ENCODE measurements around the gene CORIN. TPM values are rescaled to one million over a fixed set of nuclear protein-coding genes. Genes with fewer than 3 reads are reported as not detected.

Gene CORIN
- total RNA-seq, 1 donor from 2014 or later = 2.6 TPM

DNA sequence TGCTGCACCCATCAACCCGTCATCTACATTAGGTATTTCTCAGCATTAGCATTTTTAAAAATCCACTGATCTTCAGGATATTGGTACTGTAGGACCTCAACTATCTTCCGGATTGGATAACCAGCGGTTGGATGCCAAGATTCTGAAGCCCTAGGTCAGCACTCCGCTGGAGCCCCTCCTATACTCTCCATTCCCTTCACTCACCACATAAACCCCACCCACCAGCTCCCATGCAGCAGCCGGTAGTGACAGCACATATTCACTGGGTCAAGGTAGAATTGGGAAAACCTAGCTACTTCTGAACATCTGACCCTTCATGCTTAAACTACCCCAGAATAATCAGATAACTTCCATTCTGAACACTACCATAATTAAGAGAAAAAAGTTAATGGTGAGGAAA lies 134.9 kb downstream of the CORIN start:
- Mint-ChIP-seq H3K4me3 (ENCODE audit: unreplicated experiment) (no peak overlapping the region), H3K9me3 (ENCODE audit: unreplicated experiment) (no peaks in the 10 kb centered on the region), H3K27ac (ENCODE audit: unreplicated experiment) (no peak overlapping the region), H3K27me3 (ENCODE audit: unreplicated experiment) (peaks cover 59% of the 10 kb centered on the region), H3K36me3 (ENCODE audit: unreplicated experiment) (no peaks in the 10 kb centered on the region), H3K4me1 (ENCODE audit: unreplicated experiment) (no peaks in the 10 kb centered on the region)
- no peak for DNase-seq (ENCODE audit: extremely low spot score, unreplicated experiment)
- no peak for TF ChIP-seq CTCF (IDR thresholded peaks at IDR 0.05)

- Mint-ChIP-seq H3K27ac (ENCODE audit: unreplicated experiment) (no peak overlapping the region), H3K4me1 (ENCODE audit: unreplicated experiment) (no peaks in the 10 kb centered on the region), H3K36me3 (ENCODE audit: unreplicated experiment) (no peaks in the 10 kb centered on the region), H3K9me3 (ENCODE audit: unreplicated experiment) (no peaks in the 10 kb centered on the region), H3K4me3 (ENCODE audit: unreplicated experiment) (no peak overlapping the region), H3K27me3 (ENCODE audit: unreplicated experiment) (peaks cover 55% of the 10 kb centered on the region)
- no peak for DNase-seq (ENCODE audit: extremely low spot score, unreplicated experiment)
- no peak for TF ChIP-seq CTCF (IDR thresholded peaks at IDR 0.05)
Observed at GRCh38 chr4:47701286-47701685, 136.6 kb downstream of the CORIN start.

DNA sequence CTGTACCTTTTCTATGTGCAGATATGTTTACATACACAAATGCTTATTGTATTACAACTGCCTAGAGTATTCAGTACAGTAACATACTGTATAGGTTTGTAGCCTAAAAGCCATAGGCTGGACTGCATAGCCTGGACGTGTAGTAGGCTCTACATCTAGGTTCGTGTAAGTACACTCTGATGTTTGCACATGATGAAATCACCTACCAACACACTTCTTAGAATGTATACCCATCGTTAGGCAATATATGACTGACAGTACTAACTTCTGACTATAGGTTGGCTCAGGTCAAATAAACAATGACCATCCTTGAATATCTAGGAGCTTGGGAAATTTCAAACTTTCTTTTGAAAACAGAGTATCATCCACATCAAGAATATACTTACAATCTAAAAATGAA lies 139.0 kb downstream of the CORIN start:
- Mint-ChIP-seq H3K36me3 (ENCODE audit: unreplicated experiment) (no peaks in the 10 kb centered on the region), H3K4me3 (ENCODE audit: unreplicated experiment) (no peak overlapping the region), H3K4me1 (ENCODE audit: unreplicated experiment) (no peaks in the 10 kb centered on the region), H3K27ac (ENCODE audit: unreplicated experiment) (no peak overlapping the region), H3K27me3 (ENCODE audit: unreplicated experiment) (peaks cover 60% of the 10 kb centered on the region), H3K9me3 (ENCODE audit: unreplicated experiment) (no peaks in the 10 kb centered on the region)
- no peak for TF ChIP-seq CTCF (IDR thresholded peaks at IDR 0.05)
- DNase-seq (ENCODE audit: extremely low spot score, unreplicated experiment) = no peak

- H3K4me3 Mint-ChIP-seq (ENCODE audit: unreplicated experiment) = no peak overlapping the region
- no peaks in the 10 kb centered on the region for H3K36me3 Mint-ChIP-seq (ENCODE audit: unreplicated experiment)
- no peak for TF ChIP-seq CTCF (IDR thresholded peaks at IDR 0.05)
- H3K4me1 Mint-ChIP-seq (ENCODE audit: unreplicated experiment) = no peaks in the 10 kb centered on the region
- no peak overlapping the region for H3K27ac Mint-ChIP-seq (ENCODE audit: unreplicated experiment)
- DNase-seq (ENCODE audit: extremely low spot score, unreplicated experiment) = no peak
- H3K27me3 Mint-ChIP-seq (ENCODE audit: unreplicated experiment) = peaks cover 69% of the 10 kb centered on the region
- no peaks in the 10 kb centered on the region for H3K9me3 Mint-ChIP-seq (ENCODE audit: unreplicated experiment)
Observed at GRCh38 chr4:47696823-47697222, 141.0 kb downstream of the CORIN start.

DNA sequence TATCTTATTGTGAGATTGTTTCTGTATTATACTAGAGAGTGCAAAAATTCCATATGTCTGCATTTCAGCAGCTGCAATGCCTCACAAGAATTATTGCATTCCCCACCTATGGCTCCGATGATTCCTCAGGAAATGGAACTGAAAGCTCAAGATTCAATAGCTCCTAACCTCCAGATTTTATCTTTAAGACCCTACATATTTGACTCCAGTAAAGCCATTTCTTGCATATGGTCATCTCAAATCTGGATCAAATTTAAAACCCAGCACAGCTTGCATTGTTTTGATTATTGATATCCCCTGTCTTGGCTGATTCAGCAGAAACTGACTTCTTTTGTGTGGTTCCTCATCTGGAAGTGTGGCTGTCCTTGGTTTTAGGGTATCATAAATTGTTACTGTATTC lies 142.6 kb downstream of the CORIN start:
- Mint-ChIP-seq H3K4me1 (ENCODE audit: unreplicated experiment) (no peaks in the 10 kb centered on the region), H3K36me3 (ENCODE audit: unreplicated experiment) (no peaks in the 10 kb centered on the region), H3K27ac (ENCODE audit: unreplicated experiment) (no peak overlapping the region), H3K9me3 (ENCODE audit: unreplicated experiment) (no peaks in the 10 kb centered on the region), H3K27me3 (ENCODE audit: unreplicated experiment) (peaks cover 70% of the 10 kb centered on the region), H3K4me3 (ENCODE audit: unreplicated experiment) (no peak overlapping the region)
- no peak for TF ChIP-seq CTCF (IDR thresholded peaks at IDR 0.05)
- no peak for DNase-seq (ENCODE audit: extremely low spot score, unreplicated experiment)
